K562 (cell line): ENCODE measurements around the gene NAGPA. TPM values are rescaled to one million over a fixed set of nuclear protein-coding genes. Genes with fewer than 3 reads are reported as not detected.

Experiments
- BRF2 ChIP-seq: IDR thresholded peaks from 3 replicates; pipeline ENCODE4 v1.6.1; 2011; ENCODE audit warnings: borderline replicate concordance, mild to moderate bottlenecking; ENCODE audit not compliant: insufficient read length, insufficient read depth
- E2F3 ChIP-seq: fragments of 250-450 bp; sonication (Bioruptor Pico); IDR thresholded peaks from 2 replicates; pipeline ENCODE4 v1.4.0; 2020; ENCODE audit warnings: mild to moderate bottlenecking
- ETV1 ChIP-seq: fragments of 450-650 bp; conservative IDR thresholded peaks from 2 replicates; pipeline ENCODE4 v1.6.1; 2016; ENCODE audit warnings: missing genetic modification characterization, control low read depth, low read depth, missing compliant biosample characterization
- FOSL1 ChIP-seq: fragments of 200-800 bp; sonication (Bioruptor generic); conservative IDR thresholded peaks from 2 replicates; pipeline ENCODE4 v1.6.1; 2016; ENCODE audit warnings: missing genetic modification characterization, missing compliant biosample characterization
- FOXJ3 ChIP-seq: sonication (generic); formaldehyde crosslinking; IDR thresholded peaks from 2 replicates; pipeline ENCODE4 v1.4.0; 2020; ENCODE audit warnings: mild to moderate bottlenecking, missing genetic modification reagents
- GTF2E2 ChIP-seq: fragments of 200-800 bp; sonication (Bioruptor generic); IDR thresholded peaks from 2 replicates; pipeline ENCODE4 v1.6.1; 2016; ENCODE audit warnings: missing genetic modification characterization, missing compliant biosample characterization
- HDAC3 ChIP-seq: fragments of 450-650 bp; IDR thresholded peaks from 2 replicates; pipeline ENCODE4 v1.6.1; 2018; ENCODE audit warnings: borderline replicate concordance, mild to moderate bottlenecking, moderate library complexity; ENCODE audit not compliant: partially characterized antibody
- LEF1 ChIP-seq: fragments of 450-650 bp; IDR thresholded peaks from 2 replicates; pipeline ENCODE4 v1.6.1; 2016; ENCODE audit warnings: mild to moderate bottlenecking
- MAFF ChIP-seq: IDR thresholded peaks from 2 replicates; pipeline ENCODE4 v1.6.1; 2012; ENCODE audit warnings: low read length, improper control_type of control experiment
- MAZ ChIP-seq, 2 experiments: fragments of 450-650 bp in 1 of 2; sonication (generic) in 1 of 2; formaldehyde crosslinking; IDR thresholded peaks in 1 of 2; conservative IDR thresholded peaks in 1 of 2; 2 replicates each; pipeline versions ENCODE4 v1.4.0 to v1.5.0; 2020; ENCODE audit warnings: mild to moderate bottlenecking in 1 of 2, missing genetic modification reagents in 1 of 2
- MCM7 ChIP-seq, 2 experiments: fragments of 450-650 bp; IDR thresholded peaks; 2 replicates each; pipeline ENCODE4 v1.6.1; 2016 to 2018
- MECOM ChIP-seq: fragments of 250-450 bp; sonication (Bioruptor Pico); IDR thresholded peaks from 2 replicates; pipeline ENCODE4 v1.8.0; 2022; ENCODE audit warnings: inconsistent platforms
- NCOR1 ChIP-seq: fragments of 450-650 bp; IDR thresholded peaks from 2 replicates; pipeline ENCODE4 v1.6.1; 2016; ENCODE audit warnings: mild to moderate bottlenecking, moderate library complexity
- PHB ChIP-seq: fragments of 250-450 bp; sonication (Bioruptor Pico); IDR thresholded peaks from 2 replicates; pipeline ENCODE4 v1.5.0; 2021
- POLR2B ChIP-seq: fragments of 450-650 bp; IDR thresholded peaks from 2 replicates; pipeline ENCODE4 v1.6.1; 2018; ENCODE audit warnings: low read depth; ENCODE audit not compliant: partially characterized antibody
- PREB ChIP-seq: sonication (generic); formaldehyde crosslinking; IDR thresholded peaks from 2 replicates; pipeline ENCODE4 v1.8.1; 2023; ENCODE audit warnings: mild to moderate bottlenecking, missing genetic modification reagents
- SIN3B ChIP-seq: fragments of 450-650 bp; IDR thresholded peaks from 2 replicates; pipeline ENCODE4 v1.6.1; 2017; ENCODE audit warnings: low read depth, mild to moderate bottlenecking, moderate library complexity
- SMAD4 ChIP-seq: fragments of 250-450 bp; sonication (Bioruptor Pico); conservative IDR thresholded peaks from 2 replicates; pipeline ENCODE4 v1.8.0; 2021; ENCODE audit warnings: inconsistent platforms, mild to moderate bottlenecking, moderate library complexity
- TFAM ChIP-seq: fragments of 250-450 bp; sonication (Bioruptor Pico); conservative IDR thresholded peaks from 2 replicates; pipeline ENCODE4 v1.5.0; 2021; ENCODE audit warnings: mild to moderate bottlenecking, moderate library complexity
- TSC22D4 ChIP-seq: fragments of 450-650 bp; IDR thresholded peaks from 2 replicates; pipeline ENCODE4 v1.6.1; 2016; ENCODE audit warnings: missing genetic modification characterization, missing biosample characterization, control low read depth
- XRCC5 ChIP-seq: fragments of 200-400 bp; formaldehyde crosslinking; IDR thresholded peaks from 2 replicates; pipeline ENCODE4 v1.6.1; 2017; ENCODE audit warnings: low read depth, mild to moderate bottlenecking, low read length
- ZFP30 ChIP-seq: fragments of 250-450 bp; sonication (Bioruptor Pico); IDR thresholded peaks from 2 replicates; pipeline ENCODE4 v1.8.0; 2022; ENCODE audit warnings: moderate library complexity, mild to moderate bottlenecking, inconsistent platforms, borderline replicate concordance
- polyA plus RNA-seq, 8 experiments: library from polyadenylated mRNA; depleted of rRNA in 4 of 8; stranded (reverse) in 5 of 8; unstranded in 3 of 8; fragments of >200 nt; fragmentation: Nextera tagmentation in 2 of 8; fragmentation: Illumina TruSeq in 1 of 8; extraction: Ambion mirVana in 2 of 8; extraction: Trizol in 1 of 8; gene quantifications; 2 replicates each; pipeline versions ENCODE4 v1.2.1 to v1.2.3, GENCODE V29; 2011 to 2014; ENCODE audit warnings: inconsistent platforms in 1 of 8, missing spikeins in 1 of 8
- total RNA-seq, 7 experiments: library from RNA; depleted of rRNA in 6 of 7; stranded (reverse); fragments of >200 nt in 6 of 7; fragmentation: Illumina TruSeq in 2 of 7; extraction: Trizol in 2 of 7; gene quantifications; 2 replicates each; pipeline versions ENCODE4 v1.2.1 to v1.2.3, GENCODE V29; 2011 to 2021; ENCODE audit warnings: low replicate concordance in 1 of 7
- TF ChIP-seq, protein P1 (sequence below): fragments of 250-450 bp; sonication (Bioruptor Pico); IDR thresholded peaks from 2 replicates; pipeline ENCODE4 v1.9.0; 2021; ENCODE audit warnings: mild to moderate bottlenecking, inconsistent platforms
- TF ChIP-seq, protein P2 (sequence below): fragments of 250-450 bp; sonication (Bioruptor Pico); IDR thresholded peaks from 2 replicates; pipeline ENCODE4 v1.5.0; 2021

Gene NAGPA
- total and polyA plus RNA-seq, 9 of the 15 experiments (the other 6 are each of a cell fraction or from before 2014, with no cell fraction given): 0.15 to 12.7 (median 4.6) TPM

- TF ChIP-seq, protein P1, sequence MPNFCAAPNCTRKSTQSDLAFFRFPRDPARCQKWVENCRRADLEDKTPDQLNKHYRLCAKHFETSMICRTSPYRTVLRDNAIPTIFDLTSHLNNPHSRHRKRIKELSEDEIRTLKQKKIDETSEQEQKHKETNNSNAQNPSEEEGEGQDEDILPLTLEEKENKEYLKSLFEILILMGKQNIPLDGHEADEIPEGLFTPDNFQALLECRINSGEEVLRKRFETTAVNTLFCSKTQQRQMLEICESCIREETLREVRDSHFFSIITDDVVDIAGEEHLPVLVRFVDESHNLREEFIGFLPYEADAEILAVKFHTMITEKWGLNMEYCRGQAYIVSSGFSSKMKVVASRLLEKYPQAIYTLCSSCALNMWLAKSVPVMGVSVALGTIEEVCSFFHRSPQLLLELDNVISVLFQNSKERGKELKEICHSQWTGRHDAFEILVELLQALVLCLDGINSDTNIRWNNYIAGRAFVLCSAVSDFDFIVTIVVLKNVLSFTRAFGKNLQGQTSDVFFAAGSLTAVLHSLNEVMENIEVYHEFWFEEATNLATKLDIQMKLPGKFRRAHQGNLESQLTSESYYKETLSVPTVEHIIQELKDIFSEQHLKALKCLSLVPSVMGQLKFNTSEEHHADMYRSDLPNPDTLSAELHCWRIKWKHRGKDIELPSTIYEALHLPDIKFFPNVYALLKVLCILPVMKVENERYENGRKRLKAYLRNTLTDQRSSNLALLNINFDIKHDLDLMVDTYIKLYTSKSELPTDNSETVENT: peak; percentile 74
- TF ChIP-seq TFAM (CRISPR knock-in tag): no peak
- no peak; the same call in 1 of the 2 replicates for TF ChIP-seq XRCC5
- TF ChIP-seq PREB (CRISPR knock-in tag): no peak
- TF ChIP-seq TSC22D4 (tag): no peak
- TF ChIP-seq ZFP30 (CRISPR knock-in tag): no peak
- TF ChIP-seq PHB (CRISPR knock-in tag): no peak
- TF ChIP-seq MECOM: no peak
- TF ChIP-seq FOXJ3 (CRISPR knock-in tag): no peak
- TF ChIP-seq FOSL1 (tag): no peak
- 0 out of 2 replicates have a peak, but pooled peaks have one; percentile 42 for TF ChIP-seq ETV1 (tag)
- TF ChIP-seq POLR2B: peak; percentile 90
- TF ChIP-seq MAFF: no peak
- TF ChIP-seq GTF2E2 (tag): peak; percentile 77
- TF ChIP-seq NCOR1: no peak
- peak; percentile 99 for TF ChIP-seq SIN3B
- peak in 1 of 2 experiments; percentile 70; a peak in 2 of 4 replicates for TF ChIP-seq MAZ (CRISPR knock-in tag; conservative IDR thresholded peaks at IDR 0.05 in 1 of 2, IDR thresholded peaks at IDR 0.05 in 1 of 2)
- TF ChIP-seq BRF2: no peak
- TF ChIP-seq, protein P2, sequence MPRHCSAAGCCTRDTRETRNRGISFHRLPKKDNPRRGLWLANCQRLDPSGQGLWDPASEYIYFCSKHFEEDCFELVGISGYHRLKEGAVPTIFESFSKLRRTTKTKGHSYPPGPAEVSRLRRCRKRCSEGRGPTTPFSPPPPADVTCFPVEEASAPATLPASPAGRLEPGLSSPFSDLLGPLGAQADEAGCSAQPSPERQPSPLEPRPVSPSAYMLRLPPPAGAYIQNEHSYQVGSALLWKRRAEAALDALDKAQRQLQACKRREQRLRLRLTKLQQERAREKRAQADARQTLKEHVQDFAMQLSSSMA (CRISPR knock-in tag): peak; percentile 49; the same call in 1 of the 2 replicates
- TF ChIP-seq E2F3: peak; percentile 76; the same call in 1 of the 2 replicates
- peak; percentile 71 for TF ChIP-seq SMAD4 (CRISPR knock-in tag)
- TF ChIP-seq MCM7 (IDR thresholded peaks at IDR 0.05): no peak
- no peak for TF ChIP-seq LEF1
- no peak for TF ChIP-seq HDAC3
These were observed 38.1 kb upstream of the NAGPA start, which contains the start of gene ALG1 (continued) for GRCh38 chr16:5071681-5072333.
